ENCODE data around the gene EIF4G3.
"Not testable (repeated sequence)": the region's sequence is repeated elsewhere in the genome, so short reads cannot be mapped to it uniquely, and the experiment has no call there.

EIF4G3 gene

DNA sequence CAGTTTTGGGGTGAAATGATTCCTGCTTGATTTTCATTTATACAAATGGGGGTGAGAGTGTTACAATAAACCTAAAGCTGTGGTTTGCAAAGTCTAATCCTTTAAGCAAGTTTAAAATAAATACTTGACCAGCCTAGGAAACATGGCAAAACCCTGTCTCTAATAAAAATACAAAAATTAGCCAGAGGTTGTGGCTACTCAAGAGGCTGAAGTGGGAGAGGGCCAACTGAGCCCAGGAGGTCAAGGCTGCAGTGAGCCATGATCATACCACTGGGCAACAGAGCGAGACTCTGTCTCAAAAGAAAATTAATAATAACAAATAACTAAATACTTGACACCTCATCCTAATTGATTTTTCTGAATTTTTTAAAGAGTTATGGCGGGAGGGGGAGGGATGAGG is 110.8 kb downstream of the EIF4G3 start:
- no peak for DNase-seq

DNA sequence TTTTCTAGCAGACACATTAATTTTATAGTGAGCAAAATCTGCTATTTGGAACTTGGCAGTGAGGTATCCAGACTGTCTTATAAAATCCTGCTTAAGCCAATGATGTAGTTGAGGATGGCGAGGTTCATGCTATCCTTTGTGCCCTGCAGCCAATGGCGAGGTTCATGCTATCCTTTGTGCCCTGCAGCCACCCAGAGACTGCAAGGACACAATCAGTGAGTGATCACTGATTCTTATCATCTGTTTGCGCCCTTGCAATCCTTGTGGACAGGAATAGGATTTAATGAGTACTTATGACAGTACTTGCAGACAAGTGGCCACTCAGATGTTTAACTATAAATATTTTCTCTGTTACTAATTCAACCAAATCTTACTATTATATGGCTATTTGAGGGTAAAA is 112.6 kb downstream of the EIF4G3 start:
- no peak for DNase-seq

DNA sequence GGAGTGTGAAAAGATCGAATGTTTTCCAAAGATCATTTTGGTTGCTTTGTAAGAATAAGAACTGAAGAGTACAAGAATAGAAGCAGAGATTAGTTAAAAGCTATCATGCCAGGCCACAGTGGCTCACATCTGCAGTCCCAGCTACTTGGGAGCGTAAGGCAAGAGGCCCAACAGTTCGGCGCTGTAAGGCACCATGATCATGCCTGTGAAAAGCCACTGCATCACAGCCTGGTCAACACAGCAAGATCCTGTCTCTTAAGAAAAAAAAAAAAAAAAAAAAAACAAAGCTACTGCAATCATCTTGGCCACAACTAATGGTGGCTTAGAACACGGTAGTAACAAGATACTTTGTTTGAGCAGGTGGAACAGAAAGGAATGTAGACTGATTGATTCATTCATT is 116.2 kb downstream of the EIF4G3 start:
- DNase-seq, result no peak

DNA sequence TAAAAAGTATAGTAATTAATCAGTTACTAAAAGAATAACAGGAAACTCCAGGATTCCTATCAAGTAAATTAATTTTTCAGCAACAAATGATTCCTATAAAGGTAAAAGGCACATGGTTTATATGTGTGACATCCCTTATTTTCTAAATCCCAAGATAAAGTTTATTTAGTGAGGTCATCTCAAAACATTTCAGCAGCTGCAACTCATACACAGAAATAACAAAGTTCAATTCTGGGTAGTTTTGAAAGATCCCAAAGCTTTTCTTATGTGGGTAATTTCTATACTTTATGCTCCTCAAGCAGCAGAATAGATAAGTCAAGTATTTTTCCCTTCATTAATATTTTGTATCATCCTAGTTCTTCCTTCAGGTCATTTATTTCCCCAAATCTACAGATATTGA is 117.7 kb downstream of the EIF4G3 start:
- DNase-seq, result no peak

DNA sequence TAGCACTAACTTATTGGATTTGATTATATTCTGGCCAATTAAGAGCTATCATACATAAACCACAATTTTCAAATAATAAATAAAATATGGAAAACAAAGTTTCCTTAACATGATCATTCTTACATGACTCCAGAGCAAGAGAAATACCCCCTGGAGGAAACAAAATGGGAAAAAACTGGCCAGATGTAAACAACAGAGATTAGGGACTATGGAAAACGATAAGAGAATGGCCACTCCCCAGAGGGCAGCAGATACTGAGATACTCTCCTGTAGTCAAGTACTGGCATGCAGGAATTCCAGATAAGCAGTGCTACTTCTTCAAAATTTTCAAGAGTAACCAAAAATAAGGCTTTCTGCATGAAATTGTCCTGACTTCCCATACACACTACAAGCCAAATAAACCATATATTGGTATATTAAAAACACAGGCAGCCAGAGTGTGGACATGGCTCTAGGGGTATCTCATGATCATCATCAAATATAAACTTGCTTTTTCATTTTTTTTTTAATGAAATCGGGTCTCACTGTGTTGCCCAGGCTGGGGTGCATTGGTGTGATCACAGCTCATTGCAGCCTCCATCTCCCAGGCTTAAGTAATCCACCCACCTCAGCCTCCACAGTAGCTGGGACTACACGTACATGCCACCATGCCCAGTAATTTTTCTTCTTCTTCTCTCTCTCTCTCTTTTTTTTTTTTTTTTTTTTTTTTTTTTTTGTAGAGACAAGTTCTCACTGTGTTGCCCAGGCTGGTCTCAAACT is 118.5 kb downstream of the EIF4G3 start:
- DNase-seq, result no peak

DNA sequence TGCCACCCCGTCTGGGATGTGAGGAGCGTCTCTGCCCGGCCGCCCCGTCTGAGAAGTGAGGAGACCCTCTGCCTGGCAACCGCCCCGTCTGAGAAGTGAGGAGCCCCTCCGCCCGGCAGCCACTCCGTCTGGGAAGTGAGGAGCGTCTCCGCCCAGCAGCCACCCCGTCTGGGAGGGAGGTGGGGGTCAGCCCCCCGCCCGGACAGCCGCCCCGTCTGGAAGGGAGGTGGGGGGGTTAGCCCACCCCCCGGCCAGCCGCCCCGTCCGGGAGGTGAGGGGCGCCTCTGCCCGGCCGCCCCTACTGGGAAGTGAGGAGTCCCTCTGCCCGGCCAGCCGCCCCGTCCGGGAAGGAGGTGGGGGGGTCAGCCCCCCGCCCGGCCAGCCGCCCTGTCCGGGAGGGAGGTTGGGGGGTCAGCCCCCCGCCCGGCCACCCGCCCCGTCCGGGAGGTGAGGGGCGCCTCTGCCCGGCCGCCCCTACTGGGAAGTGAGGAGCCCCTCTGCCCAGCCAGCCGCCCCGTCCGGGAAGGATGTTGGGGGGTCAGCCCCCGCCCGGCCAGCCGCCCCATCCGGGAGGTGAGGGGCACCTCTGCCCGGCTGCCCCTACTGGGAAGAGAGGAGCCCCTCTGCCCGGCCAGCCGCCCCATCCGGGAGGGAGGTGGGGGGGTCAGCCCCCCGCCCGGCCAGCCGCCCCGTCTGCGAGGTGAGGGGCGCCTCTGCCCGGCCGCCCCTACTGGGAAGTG is 123.3 kb downstream of the EIF4G3 start:
- not testable (repeated sequence) for DNase-seq

DNA sequence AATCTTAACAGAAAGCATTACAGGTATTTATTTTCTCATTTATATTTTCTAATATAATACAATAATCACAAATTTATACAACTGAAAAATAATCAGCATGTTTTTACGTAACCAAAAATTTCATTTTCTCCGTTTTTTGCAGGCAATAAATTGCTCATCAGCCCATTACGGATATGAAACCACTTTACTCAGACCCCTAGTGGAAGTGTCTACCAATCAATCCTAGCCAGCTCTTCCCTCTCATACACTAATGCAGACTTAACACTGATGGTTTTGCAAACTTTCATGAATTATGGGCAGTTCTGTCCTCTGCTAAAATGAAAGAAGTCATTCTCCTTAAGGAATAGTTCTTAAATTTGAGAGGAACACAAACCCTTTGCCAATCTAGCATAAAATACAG is 124.7 kb downstream of the EIF4G3 start:
- DNase-seq, result no peak

DNA sequence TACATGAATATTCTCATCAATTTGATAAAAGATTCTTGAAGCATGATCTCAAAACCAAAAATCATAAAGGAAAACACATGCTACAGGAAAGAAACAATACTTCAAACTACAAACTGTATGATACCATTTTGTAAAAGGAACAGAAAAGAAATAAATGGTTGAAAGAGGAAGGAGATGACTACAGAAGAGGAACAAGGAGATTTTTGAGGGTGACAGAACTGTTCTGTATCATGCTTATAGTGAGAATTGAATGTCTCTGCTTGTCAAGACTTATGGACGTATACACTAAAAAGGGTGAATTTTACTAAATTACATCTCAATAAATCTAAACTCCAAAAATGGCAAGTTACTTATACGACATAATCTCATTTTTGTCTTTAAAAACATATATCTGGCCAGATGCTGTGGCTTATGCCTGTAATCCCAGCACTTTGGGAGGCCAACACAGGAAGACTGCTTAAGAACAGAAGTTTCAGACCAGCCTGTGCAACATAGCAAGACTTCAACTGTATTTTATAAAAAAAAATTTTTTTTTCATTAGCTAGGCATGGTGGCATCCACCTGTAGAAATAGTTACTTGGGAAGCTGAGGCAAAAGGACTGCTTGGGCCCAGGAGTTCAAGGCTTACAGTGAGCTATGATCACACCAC is 125.4 kb downstream of the EIF4G3 start:
- DNase-seq, result no peak

DNA sequence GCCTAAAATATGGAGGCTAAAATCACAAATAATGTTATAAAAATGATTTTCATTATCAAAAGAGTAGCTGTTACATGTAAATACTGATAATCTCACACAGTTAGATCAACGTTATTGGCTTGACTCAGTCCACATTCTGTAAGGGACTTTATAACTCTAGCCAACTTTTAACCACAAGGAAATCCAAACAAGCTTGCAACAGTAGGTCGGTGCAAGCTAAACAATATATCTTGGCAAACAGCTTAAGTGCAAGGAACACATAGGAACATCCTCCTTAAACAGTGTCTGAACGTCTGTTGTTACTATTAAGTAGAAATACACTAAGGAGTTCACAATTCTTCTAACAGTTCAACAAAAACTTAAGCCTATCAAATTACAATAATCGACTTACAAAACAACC is 126.7 kb downstream of the EIF4G3 start:
- no peak for DNase-seq

DNA sequence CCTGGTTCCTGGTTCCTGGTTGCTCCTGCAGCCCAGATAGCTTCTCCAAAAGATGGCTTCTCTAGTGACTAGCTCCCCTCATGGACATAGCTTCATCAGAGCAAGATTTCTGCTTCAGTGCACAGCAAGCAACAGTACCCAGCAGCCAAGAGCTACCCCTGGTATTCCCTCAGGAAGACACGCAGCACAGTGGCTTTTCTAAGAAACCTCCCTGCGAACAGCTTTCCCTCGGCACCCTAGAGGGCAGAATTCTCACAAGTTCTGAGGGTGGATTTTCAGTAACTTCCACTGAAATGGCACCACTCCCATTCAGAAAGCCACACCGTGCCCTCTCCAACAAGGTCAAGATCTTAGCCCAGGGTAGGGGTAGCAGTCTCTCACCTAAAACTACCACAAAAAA is 128.2 kb downstream of the EIF4G3 start:
- no peak for DNase-seq

DNA sequence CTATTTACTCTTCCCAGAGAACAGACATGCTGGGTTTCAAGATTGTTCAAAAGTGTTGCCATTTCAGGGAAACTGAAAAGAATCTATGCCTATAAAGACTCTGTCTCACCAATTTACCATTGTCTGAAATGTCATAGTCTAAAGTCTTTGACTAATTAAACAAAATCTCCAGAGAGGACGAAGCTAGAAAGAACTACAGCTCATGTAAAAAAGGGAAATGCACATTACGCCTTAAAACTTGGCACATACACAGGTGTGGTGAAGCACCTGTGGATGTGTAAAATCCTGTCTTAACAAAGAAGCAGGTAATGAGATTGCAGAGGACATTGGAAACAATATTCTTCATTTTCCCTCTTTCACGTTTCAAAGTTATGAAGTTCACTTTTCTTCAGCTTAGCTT is 130.6 kb downstream of the EIF4G3 start:
- no peak for DNase-seq

DNA sequence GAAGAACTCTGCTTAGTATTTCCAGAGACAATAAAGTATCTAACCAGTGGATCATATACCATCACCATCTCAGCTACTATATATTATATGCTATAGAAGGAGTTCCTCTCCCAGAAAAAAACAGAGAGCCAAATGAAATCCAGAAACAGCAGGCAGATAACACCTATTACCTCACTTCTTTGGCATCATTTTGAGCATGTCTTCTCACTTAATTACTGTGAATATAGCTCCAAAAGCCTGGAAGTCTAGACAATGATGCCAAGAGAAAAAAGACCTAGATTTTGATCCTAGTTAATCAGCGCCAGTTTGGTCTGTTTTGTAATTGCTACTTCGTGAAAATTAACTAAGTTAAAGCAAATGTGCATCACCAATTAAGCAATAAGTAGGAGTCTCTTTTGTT is 131.3 kb downstream of the EIF4G3 start:
- no peak for DNase-seq

DNA sequence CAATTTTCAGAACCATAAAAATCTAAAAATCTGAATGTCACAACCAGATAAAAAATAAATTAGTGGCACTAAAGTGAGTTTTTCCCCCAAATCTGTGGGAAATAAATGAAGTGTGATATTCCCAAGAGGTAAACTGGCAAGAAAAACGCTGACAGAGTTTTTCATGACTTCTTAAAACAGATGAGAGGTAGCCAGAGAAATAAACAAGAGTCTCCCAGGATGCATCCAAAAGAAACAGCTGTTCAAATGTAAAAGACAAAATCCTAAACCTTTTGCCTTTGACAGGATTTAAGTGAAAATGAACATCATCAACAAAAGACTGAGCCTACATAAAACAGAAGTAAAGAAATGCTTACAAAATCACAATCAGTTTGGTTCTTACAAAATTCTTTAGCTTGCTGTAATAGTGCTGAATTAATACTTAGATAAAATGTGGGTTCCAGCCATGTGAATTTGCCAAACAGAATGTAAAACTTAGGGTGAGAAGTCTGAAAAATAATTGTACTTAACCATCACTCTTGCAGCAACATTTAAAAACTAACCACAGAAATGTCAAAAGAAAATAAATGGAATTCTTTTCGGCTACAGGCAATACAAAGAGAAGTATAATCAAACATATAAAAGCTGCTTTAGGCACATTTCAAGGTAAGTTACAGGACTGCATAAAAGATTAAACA is 133.6 kb downstream of the EIF4G3 start:
- DNase-seq, result no peak

DNA sequence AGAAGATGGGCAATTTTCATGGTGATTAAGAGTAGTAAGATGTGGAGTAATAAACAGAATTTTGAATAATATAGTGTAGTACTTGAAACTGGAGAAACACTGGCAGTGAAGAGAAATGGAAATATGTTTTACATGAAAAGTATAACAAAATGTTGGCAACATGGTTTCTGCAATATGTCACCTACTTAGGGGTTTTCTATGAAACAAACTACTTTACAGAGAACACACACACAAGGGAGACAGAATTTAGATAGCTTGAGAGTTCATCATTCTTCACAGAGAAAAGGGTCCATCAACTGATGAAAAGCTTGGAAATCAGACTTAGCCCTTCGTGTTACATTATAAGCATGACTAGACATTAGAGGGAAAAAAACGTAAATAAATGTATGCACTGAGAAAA is 135.2 kb downstream of the EIF4G3 start:
- DNase-seq, result no peak

DNA sequence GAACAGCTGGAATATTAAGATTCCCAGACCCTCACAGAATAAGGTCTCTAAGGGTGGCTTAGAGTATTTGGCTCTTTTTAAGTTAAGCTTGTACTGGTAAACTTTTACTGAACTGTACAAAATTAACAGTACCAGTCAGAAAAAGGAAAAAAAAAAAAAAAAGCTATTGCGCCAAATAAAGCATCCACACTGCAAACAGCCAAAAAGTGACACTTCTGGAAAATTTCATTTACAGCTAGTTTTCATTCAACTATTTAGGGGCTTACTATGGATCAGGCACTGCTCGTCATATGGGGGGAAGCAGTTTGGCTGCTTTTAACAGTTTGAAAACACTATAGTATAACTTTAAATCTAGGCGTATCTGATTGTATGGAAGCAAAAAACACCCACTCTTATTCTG is 139.6 kb downstream of the EIF4G3 start:
- no peak for DNase-seq

DNA sequence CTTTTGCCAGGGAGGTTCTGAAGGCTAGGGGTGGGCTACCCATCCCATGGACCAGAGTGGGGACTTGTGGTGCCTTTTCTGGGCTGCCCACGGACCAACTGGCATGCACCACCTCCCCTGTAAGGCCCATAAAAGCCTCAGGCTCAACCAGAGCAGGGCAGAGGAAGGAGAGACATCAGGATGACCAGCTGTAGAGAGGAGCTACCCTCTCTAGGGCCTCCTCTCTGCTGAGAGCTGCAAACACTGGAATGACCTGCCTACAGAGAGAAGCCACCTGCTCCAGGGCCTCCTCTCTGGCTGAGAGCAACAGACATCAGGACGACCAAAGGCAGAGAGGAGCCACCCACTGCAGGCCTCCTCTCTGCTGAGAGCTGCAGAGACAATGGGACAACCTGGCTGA is 140.9 kb downstream of the EIF4G3 start:
- no peak for DNase-seq

DNA sequence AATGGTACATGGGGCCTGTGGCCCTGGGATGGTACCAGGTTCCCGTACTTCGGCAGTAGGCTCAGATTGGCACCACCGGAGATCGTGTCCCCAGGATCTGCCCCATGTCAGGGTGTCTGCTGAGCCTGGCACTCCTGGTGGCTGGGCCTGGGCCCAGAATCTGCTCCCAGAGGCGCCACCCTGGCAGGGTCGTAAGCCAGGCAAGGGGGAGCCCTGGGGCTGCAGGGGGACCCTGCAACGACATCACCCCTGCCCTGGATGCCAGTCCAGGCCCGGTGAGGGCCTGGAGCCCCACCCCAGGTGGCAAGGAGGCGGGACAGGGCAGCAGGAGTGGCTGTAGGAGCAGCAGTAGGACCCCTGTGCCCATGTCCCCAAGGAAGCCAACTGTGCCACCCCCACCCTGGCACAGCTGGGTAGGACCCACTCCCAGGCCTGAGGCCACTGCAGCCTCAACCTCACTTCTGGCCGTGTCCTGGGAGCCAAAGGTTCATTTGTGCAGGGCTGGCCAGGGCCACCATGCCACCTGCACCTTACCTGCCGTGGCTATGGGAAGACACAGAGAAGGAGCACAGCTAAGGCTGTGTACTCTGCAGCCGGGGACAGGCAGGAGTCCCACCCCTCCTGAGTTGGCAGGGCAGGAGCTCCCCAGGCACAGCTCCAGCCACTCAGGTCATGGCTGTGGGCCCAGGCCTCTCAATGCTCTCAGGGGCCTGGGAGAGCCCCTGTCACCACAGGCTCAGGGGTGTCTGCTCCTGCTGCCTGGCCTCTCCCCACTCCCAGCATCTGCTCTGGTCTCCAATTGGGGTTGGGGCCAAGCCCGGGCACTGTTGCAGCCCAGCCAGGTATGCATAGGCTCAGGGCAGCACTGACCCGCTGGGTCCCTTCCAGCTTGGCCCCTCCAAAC is 141.7 kb downstream of the EIF4G3 start:
- no peak for DNase-seq

DNA sequence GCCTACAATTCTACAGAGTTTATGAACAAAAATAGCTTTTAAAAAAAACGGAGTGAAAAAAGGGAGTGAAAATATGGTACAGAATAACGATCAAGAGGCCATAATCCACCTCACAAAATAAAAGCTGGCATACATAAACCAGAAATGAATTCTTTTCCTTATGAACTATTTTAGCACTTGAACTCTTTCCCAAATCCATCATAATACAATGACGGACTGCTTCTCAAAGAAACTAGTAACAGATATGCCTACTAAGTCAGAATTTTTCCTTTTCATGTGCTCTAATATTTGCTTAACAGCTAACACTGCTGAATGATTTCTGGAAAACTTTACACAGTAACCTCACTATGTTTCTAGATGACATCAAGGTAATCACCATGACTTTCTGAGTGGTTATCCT is 144.0 kb downstream of the EIF4G3 start:
- DNase-seq, result no peak

DNA sequence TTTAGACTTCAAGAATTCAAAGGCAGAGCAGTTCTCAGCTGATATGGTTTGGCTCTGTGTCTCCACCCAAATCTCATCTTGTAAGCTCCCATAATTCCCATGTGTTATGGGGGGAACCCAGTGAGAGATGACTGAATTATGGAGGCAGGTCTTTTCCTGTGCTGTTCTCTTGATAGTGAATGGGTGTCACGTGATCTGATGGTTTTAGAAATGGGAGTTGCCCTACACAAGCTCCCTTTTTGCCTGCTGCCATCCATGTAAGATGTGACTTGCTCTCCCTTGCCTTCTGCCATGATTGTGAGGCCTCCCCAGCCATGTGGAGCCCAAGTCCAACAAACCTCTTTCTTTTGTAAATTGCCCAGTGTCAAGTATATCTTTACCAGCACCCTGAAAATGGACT is 146.5 kb downstream of the EIF4G3 start:
- no peak for DNase-seq

DNA sequence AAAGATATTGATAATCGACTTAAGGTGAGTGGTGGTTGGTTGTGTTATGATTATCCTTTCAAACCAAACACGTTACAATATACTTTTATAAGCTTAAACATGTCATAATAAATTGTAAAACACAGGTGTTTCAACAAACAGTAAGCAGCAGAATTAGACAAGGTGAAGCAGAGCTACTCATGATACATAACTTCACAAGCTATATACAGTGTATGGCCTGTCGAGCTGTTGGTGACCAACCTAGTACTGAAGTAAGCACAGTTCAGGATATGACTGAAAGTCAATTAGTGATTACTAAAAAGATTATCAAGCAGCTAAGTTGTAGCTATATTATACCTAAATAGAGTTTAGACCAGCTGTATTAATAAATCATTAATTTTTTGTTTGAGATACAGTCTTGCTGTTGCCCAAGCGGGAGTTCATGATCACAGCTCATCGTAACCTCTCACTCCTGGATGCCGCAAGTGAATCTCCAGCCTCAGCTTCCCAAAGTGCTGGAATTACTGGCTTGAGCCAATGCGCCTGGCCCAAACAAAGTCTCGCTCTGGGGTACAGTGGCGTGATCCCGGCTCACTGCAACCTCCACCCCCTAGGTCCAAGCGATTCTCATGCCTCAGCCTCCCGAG is 148.1 kb downstream of the EIF4G3 start:
- no peak for DNase-seq

DNA sequence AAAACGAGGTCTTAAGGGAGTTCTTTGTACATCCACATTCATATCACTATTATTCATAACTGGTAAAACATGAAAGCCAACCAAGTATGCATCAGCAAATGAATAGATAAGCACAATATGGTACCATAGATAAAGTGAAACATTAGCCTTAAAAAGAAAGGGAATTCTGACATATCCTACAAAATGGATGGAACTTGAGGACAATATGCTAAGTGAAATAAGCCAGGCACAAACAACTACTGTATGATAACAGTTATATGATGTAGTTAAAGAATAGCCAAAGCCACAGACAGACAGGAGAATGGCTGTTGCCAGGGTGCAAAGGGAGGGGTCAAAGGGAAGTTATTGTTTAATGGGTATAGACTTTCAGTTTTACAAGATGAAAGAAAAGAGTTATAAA is 148.9 kb downstream of the EIF4G3 start:
- DNase-seq, result no peak

DNA sequence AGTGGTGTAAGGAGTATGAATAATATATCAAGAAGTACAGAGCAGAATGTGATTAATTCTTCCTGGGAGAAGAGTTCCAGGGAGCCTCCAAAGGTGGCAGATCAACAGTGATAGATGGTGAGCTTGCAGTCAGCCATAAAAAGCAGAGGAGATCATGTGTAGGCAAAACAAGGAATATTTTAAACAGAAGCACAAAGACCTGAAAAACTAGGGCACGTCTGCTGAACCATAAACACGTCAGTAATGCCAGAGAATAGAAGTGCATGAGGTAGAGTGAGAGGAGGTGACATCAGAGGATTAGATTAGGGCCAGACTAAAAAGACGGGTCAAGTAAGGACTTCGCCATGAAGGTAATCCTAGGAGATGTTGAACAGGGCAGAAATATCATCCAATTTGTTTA is 151.8 kb downstream of the EIF4G3 start:
- DNase-seq, result no peak
